Subcutaneous adipose tissue (tissue), 4 donors: ENCODE measurements around the gene FREM1. TPM values are rescaled to one million over a fixed set of nuclear protein-coding genes. Genes with fewer than 3 reads are reported as not detected.

Experiments
- CTCF ChIP-seq: fragments of 450-650 bp; IDR thresholded peaks from one replicate; pipeline ENCODE4 v1.5.1; 2016; ENCODE audit warnings: low read depth, mild to moderate bottlenecking, control low read depth, antibody characterized with exemption, moderate library complexity
- total RNA-seq, 4 donors: library from RNA; depleted of rRNA; stranded (reverse); fragments of >200 nt; gene quantifications; one replicate each; pipeline ENCODE4 v1.1.0, GENCODE V29; 2016

Gene FREM1
- total RNA-seq, 4 donors from 2014 or later = 3.2 to 14.5 (median 10.0) TPM

DNA sequence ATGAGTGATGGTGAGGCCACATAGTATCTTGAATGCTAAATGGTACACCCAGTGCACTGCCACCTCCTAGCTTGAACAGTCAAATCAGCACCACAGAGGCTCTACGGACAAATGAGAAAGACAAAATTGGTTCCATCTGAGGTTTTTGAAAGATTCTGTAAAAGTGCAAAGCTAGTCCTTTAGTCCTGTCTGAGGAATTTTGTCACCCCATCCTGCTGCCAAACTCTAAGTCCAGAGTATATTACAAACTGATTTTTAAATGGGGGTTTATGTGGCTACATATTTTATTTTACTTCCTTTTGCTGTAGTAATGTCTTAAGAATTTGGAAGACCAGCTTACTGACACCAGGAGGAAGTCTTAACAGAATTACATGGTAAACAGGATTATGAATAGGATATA is 7.7 kb downstream of the FREM1 start:
- TF ChIP-seq CTCF = no peak

DNA sequence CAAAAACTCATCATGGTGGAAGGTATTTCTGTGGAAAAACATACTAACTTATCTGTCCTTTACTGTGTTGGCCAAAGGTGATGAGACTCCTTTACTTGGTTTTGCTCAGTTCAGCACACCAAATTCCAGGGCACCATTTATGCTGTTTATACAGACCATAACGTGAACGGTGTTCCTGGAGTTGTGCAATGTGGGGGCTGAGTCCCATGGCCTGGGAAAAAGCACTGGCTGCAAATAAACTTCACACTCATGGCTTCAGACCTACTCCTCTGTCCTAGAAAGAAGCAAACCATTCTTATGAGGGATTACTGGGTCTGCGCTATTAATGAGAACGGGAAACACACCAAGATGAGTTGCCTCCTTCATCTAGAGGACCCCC is 10.4 kb downstream of the FREM1 start:
- no peak for TF ChIP-seq CTCF

DNA sequence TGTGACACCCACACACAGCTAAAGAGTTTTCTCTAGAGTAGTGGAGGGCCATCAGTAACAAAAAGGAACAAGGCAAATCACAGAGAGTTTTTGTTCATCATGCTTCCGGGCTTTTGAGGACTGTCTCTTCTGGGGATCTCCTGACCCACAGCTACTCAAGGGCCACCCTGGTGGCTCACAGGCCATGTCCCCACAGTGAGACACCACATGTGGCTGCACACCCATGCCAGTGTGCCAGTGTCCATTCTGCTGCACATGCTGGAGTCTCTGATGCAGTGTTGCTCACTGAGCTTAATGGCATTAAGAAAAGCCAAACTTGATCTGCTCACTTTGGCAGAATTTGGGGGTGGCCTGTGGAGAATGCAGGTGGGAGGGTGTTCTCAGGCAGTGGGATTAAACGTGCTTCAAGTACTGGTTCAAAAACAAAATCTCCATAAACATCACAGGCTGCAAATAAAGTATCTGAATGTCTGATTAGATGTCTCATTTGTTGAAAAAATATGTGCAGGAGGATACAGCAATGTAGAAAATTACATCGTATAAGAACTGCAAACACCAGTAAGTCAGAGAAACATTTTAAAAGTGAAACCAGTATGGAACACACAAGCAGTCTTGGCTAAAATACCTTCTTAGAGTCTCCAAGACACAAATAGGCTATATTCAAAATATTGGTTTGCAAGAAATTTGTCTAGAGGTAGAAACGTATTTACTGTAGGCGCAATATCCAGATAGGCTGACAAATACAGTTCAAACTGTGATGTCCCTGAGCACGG is 11.0 kb downstream of the FREM1 start:
- no peak for TF ChIP-seq CTCF

- TF ChIP-seq CTCF = no peak
Observed at GRCh38 chr9:14895806-14896205, 14.4 kb downstream of the FREM1 start.

GRCh38 chr9:14893280-14893679 is 16.9 kb downstream of the FREM1 start:
- no peak for TF ChIP-seq CTCF

DNA sequence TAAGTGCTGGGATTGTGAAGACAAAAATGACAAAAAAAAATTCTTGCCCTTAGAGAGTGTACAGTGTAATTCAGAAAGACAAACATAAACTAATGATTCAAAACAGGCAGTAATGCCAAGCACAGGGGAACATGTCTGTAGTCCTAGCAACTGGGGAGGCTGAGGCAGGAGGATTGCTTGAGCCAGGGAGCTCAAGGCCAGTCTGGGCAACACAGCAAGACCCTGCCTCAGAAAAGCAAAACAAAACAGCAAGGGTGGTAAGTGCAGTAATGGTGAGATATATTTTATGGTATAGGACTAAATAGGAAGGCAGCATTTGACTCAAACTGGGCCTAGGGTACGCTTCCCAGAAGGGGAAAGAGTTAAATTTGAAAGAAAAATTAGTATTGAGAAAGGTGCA is 18.9 kb downstream of the FREM1 start:
- no peak for TF ChIP-seq CTCF

GRCh38 chr9:14889451-14889850 is 20.8 kb downstream of the FREM1 start:
- no peak for TF ChIP-seq CTCF
